Right atrium auricular region (tissue), 2 donors: ENCODE data around the gene PTPRN2. TPM values are rescaled to one million over a fixed set of nuclear protein-coding genes. Genes with fewer than 3 reads are reported as not detected.
"Not testable (repeated sequence)": the region's sequence is repeated elsewhere in the genome, so short reads cannot be mapped to it uniquely, and the experiment has no call there.

Experiments used
- DNase-seq: peaks from one replicate; pipeline ENCODE4 v3.0.0-alpha.2; 2019; ENCODE audit warnings: low spot score
- H3K27ac ChIP-seq, 2 donors: fragments of 200-600 bp; sonication (generic); 1 replicate in 1 of 2; 2 replicates in 1 of 2; pipeline ENCODE4 v1.5.1; 2016 to 2019
- H3K27me3 ChIP-seq, 2 donors: fragments of 200-600 bp; sonication (generic); one replicate each; pipeline versions ENCODE4 v1.5.1 to v1.6.0; 2017 to 2019
- H3K36me3 ChIP-seq: fragments of 200-600 bp; sonication (generic); one replicate; pipeline ENCODE4 v1.5.1; 2016
- H3K4me1 ChIP-seq, 2 donors: fragments of 200-600 bp; sonication (generic); one replicate each; pipeline versions ENCODE4 v1.5.1 to v1.6.0; 2017 to 2019
- H3K4me3 ChIP-seq, 2 donors: fragments of 200-600 bp; sonication (generic); 1 replicate in 1 of 2; 2 replicates in 1 of 2; pipeline ENCODE4 v1.5.1; 2017 to 2019; ENCODE audit warnings: mild to moderate bottlenecking in 1 of 2, moderate library complexity in 1 of 2
- H3K9me3 ChIP-seq, 2 donors: fragments of 200-600 bp; sonication (generic); one replicate each; pipeline ENCODE4 v1.5.1; 2019
- total RNA-seq, 2 donors: library from RNA; depleted of rRNA; stranded (reverse); fragments of >200 nt; gene quantifications; one replicate each; pipeline ENCODE4 v1.1.0, GENCODE V29; 2016
- TF ChIP-seq, protein P1 (sequence below), 2 donors: fragments of 200-600 bp; sonication (generic); IDR thresholded peaks; one replicate each; pipeline ENCODE4 v1.5.1; 2019; ENCODE audit warnings: antibody characterized with exemption in 2 of 2

The PTPRN2 gene
- total RNA-seq, 2 donors from 2014 or later: 2.6 to 2.7 TPM

DNA sequence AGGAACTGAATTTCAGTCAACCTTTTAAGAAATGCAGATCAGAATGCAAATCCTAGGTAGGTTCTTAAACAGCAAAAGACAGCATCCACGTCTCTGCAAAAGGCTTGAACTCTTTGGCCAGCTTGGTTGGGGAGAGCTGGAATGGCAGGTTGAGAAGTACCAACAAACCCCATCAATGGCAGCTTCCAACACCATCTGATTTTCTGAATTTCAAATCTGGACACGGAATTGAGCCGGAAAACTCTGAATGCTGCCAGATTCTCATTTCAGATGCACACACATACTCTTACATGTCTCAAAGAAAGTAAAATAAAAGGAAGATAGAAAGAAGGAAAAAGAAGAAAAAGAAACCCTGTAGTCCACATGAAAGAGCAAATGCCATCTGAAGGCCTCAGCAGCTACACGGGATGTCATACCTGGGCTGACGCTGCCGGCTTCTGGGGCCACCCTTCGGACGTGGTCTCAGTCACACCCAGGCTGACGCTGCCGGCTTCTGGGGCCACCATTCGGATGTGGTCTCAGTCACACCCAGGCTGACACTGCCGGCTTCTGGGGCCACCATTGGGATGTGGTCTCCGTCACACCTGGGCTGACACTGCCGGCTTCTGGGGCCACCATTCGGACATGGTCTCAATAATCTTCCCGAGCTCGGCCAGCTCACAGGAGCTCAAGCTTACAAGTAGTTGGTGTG lies 165.3 kb downstream of the PTPRN2 start:
- Histone ChIP-seq H3K27me3 (no peaks in the 10 kb centered on the region), H3K4me1 (no peaks in the 10 kb centered on the region), H3K9me3 (no peaks in the 10 kb centered on the region), H3K36me3 (no peaks in the 10 kb centered on the region), H3K4me3 (no peak overlapping the region), H3K27ac (no peak overlapping the region)
- no peak for DNase-seq
- TF ChIP-seq, protein P1, sequence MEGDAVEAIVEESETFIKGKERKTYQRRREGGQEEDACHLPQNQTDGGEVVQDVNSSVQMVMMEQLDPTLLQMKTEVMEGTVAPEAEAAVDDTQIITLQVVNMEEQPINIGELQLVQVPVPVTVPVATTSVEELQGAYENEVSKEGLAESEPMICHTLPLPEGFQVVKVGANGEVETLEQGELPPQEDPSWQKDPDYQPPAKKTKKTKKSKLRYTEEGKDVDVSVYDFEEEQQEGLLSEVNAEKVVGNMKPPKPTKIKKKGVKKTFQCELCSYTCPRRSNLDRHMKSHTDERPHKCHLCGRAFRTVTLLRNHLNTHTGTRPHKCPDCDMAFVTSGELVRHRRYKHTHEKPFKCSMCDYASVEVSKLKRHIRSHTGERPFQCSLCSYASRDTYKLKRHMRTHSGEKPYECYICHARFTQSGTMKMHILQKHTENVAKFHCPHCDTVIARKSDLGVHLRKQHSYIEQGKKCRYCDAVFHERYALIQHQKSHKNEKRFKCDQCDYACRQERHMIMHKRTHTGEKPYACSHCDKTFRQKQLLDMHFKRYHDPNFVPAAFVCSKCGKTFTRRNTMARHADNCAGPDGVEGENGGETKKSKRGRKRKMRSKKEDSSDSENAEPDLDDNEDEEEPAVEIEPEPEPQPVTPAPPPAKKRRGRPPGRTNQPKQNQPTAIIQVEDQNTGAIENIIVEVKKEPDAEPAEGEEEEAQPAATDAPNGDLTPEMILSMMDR (IDR thresholded peaks at IDR 0.05): no peak

DNA sequence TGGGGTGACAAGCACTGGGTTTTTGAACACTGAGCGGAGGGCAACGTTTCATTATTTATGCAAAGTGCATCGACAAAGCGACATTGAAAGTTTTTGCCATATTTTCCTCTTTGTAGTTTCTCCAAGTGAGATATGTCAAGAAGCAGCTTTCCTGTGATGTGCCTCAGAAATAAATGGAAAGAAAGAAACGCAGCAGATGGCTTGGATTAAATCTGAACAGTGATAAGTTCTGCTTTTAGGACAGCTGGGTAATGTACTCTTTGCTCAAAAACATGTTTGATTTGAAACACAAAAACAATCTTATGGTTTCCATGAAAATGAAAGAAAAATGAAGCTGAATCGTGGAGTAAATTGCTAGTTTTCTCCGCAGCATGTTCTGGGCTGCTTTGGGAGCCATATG lies 166.3 kb downstream of the PTPRN2 start:
- Histone ChIP-seq H3K27ac (no peak overlapping the region), H3K4me3 (no peak overlapping the region), H3K27me3 (no peaks in the 10 kb centered on the region), H3K9me3 (no peaks in the 10 kb centered on the region), H3K36me3 (no peaks in the 10 kb centered on the region), H3K4me1 (no peaks in the 10 kb centered on the region)
- DNase-seq: no peak
- TF ChIP-seq, protein P1 (IDR thresholded peaks at IDR 0.05): no peak

DNA sequence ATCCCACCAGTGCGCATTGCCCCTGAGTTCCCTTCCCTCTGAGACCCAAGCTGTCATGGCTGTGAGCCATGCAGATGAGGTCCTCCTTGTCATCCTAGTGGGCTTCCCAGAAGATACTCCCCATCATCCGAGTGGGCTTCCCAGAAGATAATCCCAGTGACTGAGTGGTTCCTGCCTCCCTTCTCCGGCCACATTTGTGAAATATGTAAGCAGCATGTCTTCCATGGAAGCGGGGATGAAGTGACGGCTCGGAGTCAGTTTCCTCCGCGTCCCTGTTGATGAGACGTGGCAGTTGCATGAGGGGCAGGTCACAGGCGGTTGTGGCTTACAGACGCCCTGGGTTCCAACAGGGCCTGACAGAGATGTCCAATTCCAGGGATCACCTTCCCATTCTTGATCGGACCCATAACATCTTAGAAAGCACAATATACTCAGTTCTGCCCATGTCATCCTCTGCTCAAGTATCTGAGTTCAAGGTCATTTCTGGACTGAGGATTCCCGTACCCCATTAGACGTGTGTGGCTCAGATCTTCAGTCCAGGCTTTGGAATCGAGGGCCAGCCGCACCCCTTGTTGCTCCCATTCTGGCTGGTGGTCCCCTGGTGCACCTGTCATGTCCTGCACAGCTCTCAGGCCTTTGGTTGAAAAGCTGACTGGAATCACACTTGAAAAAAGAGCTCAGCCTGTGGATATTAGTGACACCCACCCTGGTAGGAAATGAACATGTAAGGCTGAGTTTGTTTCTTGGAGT lies 166.9 kb downstream of the PTPRN2 start:
- Histone ChIP-seq H3K4me3 (no peak overlapping the region), H3K4me1 (no peaks in the 10 kb centered on the region), H3K9me3 (no peaks in the 10 kb centered on the region), H3K27me3 (no peaks in the 10 kb centered on the region), H3K27ac (no peak overlapping the region), H3K36me3 (no peaks in the 10 kb centered on the region)
- DNase-seq: no peak
- TF ChIP-seq, protein P1 (IDR thresholded peaks at IDR 0.05): no peak

DNA sequence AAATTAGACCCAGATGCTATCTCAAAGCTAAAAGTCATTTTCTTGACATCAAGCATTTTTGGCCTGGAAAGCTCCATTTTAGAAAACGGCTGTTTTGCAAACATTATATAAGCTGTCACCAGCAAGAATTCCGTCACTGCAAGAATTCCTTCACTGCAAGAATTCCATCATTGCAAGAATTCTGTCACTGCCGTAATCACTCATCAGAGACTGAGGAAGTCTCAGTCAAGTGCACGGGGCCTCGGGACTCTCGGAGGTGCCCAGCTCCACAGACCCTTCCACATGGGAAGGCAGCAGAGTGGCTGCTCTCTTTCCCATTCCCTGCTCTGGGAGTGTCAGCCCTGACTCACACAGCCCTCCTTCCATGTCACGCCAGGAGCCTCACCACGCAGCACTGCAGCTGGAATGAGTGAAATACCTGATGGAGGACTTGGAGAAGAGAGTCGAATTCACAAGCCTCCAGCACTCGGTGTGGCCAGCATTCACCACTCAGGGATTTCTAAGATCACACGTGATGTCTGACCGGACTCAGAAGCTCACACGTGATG lies 168.3 kb downstream of the PTPRN2 start:
- Histone ChIP-seq H3K9me3 (no peaks in the 10 kb centered on the region), H3K27me3 (no peaks in the 10 kb centered on the region), H3K36me3 (no peaks in the 10 kb centered on the region), H3K4me3 (no peak overlapping the region), H3K27ac (no peak overlapping the region), H3K4me1 (no peaks in the 10 kb centered on the region)
- no peak for DNase-seq
- TF ChIP-seq, protein P1 (IDR thresholded peaks at IDR 0.05): no peak

DNA sequence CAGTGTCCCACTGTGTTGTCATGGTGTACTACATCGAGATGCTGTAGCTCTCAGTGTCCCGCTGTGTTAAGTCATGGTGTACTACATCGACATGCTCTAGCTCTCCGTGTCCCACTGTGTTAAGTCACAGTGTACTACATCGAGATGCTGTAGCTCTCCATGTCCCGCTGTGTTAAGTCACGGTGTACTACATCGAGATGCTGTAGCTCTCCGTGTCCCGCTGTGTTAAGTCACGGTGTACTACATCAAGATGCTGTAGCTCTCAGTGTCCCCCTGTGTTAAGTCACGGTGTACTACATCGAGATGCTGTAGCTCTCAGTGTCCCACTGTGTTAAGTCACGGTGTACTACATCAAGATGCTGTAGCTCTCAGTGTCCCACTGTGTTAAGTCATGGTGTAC lies 169.2 kb downstream of the PTPRN2 start:
- H3K27ac ChIP-seq, DNase-seq, H3K27me3 ChIP-seq, H3K4me3 ChIP-seq, H3K36me3 ChIP-seq, H3K9me3 ChIP-seq, H3K4me1 ChIP-seq: not testable (repeated sequence)

DNA sequence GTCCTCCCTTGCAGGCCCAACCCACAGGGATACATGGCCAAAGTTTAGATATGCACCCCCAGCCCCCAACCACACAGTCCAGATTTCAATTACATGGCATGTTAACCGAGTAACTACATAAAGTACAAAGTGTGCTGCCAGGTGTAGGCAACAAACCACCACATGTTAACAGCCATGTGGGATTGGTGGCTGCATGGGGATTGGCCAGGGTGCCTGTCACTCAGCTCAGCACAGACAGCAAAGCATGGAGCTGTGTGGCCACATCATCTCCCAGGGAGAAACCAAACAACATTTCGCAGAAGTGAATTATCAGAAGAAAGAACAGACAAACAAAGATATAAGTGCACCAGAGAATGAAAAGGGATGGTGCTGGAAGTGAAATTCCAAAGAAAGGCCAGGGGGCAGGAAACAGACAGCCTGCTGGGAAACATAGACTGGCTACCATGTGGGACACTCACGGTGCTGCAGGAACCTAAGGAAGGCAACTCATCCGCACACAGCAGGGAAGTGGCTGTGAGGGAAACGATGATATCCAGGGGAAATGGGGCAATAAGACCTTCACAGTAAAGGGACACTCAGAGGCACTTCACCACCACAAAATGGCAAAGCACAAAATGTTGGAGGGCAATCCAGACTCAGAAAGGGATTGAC lies 171.2 kb downstream of the PTPRN2 start:
- no peak for DNase-seq
- H3K27ac ChIP-seq: no peak overlapping the region
- no peaks in the 10 kb centered on the region for H3K4me1 ChIP-seq
- TF ChIP-seq, protein P1 (IDR thresholded peaks at IDR 0.05): no peak
- no peaks in the 10 kb centered on the region for H3K9me3 ChIP-seq
- H3K36me3 ChIP-seq: no peaks in the 10 kb centered on the region
- no peak overlapping the region for H3K4me3 ChIP-seq
- H3K27me3 ChIP-seq: no peaks in the 10 kb centered on the region
